Kidney (tissue), 14 donors: Measurements from ENCODE around the gene OSCP1. TPM values are rescaled to one million over a fixed set of nuclear protein-coding genes. Genes with fewer than 3 reads are reported as not detected.

Experiments
- DNase-seq, 5 donors: peaks; one replicate each; pipeline ENCODE4 v3.0.0-alpha.2; 2013 to 2020
- FAIRE-seq: peaks from 2 replicates; lab custom pipeline; 2012; peaks lifted over from hg19 to GRCh38; lab: Jason Lieb, UNC
- H3K27ac ChIP-seq, 2 donors: one replicate each; pipeline ENCODE4 v1.7.0; 2013; ENCODE audit warnings: low read depth in 2 of 2, low read length in 2 of 2, inconsistent platforms in 1 of 2
- H3K27me3 ChIP-seq: one replicate; pipeline ENCODE4 v1.7.1; 2013; ENCODE audit warnings: low read length, inconsistent platforms; ENCODE audit not compliant: control insufficient read depth, insufficient read depth
- H3K36me3 ChIP-seq, 3 donors: one replicate each; pipeline versions ENCODE4 v1.7.0 to v1.7.1; 2013; ENCODE audit warnings: low read length in 3 of 3, control low read depth in 1 of 3, inconsistent platforms in 1 of 3; ENCODE audit not compliant: insufficient read depth in 3 of 3, control insufficient read depth in 2 of 3
- H3K4me1 ChIP-seq, 3 donors: one replicate each; pipeline versions ENCODE4 v1.7.0 to v1.7.1; 2013; ENCODE audit warnings: low read length in 3 of 3, inconsistent platforms in 1 of 3, low read depth in 1 of 3; ENCODE audit not compliant: control insufficient read depth in 2 of 3, insufficient read depth in 2 of 3
- H3K4me3 ChIP-seq, 3 donors: one replicate each; pipeline versions ENCODE4 v1.7.0 to v1.8.1; 2013; ENCODE audit warnings: low read length in 3 of 3, control low read depth in 1 of 3, inconsistent platforms in 1 of 3
- H3K9ac ChIP-seq, 3 donors: one replicate each; pipeline versions ENCODE4 v1.7.0 to v1.7.1; 2013; ENCODE audit warnings: low read length in 3 of 3, control low read depth in 1 of 3, inconsistent platforms in 1 of 3
- H3K9me3 ChIP-seq, 3 donors: one replicate each; pipeline versions ENCODE4 v1.7.0 to v1.7.1; 2013; ENCODE audit warnings: low read length in 3 of 3, control low read depth in 1 of 3, inconsistent platforms in 1 of 3; ENCODE audit not compliant: control insufficient read depth in 2 of 3, insufficient read depth in 1 of 3
- CTCF ChIP-seq: IDR thresholded peaks from 3 replicates; pipeline ENCODE4 v1.5.1; 2012; ENCODE audit warnings: mild to moderate bottlenecking, moderate library complexity, borderline replicate concordance; ENCODE audit not compliant: insufficient read depth; ENCODE audit errors: extremely low read depth
- intact Hi-C: fragments of 100-400 bp; cut with DNase I; formaldehyde crosslinking; loops from one replicate; pipeline ENCODE4 v1.11.1; 2022
- polyA plus RNA-seq: library from polyadenylated mRNA; stranded (reverse); fragments of 350-450 nt; fragmentation: Illumina TruSeq; extraction: RNeasy Lipid Tissue Mini Kit (QIAGEN cat#74804); gene quantifications from one replicate; pipeline ENCODE4 v1.2.3, GENCODE V29; 2014; ENCODE audit warnings: low read depth, low replicate concordance; ENCODE audit not compliant: insufficient read depth
- total RNA-seq: library from RNA; stranded (reverse); fragmentation: NEBNext Ultra II Directional; extraction: Animal tissue kit (Norgen Biotek cat#: 25700); gene quantifications from one replicate; pipeline ENCODE4 v1.2.1, GENCODE V29; 2021
- donor health status: control.
- donor health status: control.
- donor health status: control.
- donor health status: control.
- donor health status: control.
- donor health status: DM: yes; HTN: yes; CAD: no.
- donor health status: Normal renal cell carcinoma (clear cell type).

Gene OSCP1
- total and polyA plus RNA-seq, 2 donors from 2014 or later = 22.0 to 27.8 TPM

GRCh38 chr1:36438715-36439114, 11.5 kb downstream of the OSCP1 start:
- intact Hi-C loops = no loop called here
- DNase-seq = no peak
- FAIRE-seq = no peak

GRCh38 chr1:36436821-36437220, 13.4 kb downstream of the OSCP1 start:
- DNase-seq = no peak
- H3K4me1 ChIP-seq = peaks cover 0 to 7% (median 6%) of the 10 kb centered on the region in 3 donors
- no peak overlapping the region for H3K9ac ChIP-seq
- intact Hi-C loops = no loop called here
- peaks cover 0 to 4% (median 2%) of the 10 kb centered on the region in 3 donors for H3K36me3 ChIP-seq
- H3K4me3 ChIP-seq = no peak overlapping the region
- no peak overlapping the region for H3K27ac ChIP-seq
- no peak for FAIRE-seq
- no peak for TF ChIP-seq CTCF
- H3K27me3 ChIP-seq = no peaks in the 10 kb centered on the region
- no peaks in the 10 kb centered on the region for H3K9me3 ChIP-seq

More at GRCh38 chr1:36438715-36439114, 11.5 kb downstream of the OSCP1 start:
- Histone ChIP-seq H3K4me3 (no peak overlapping the region), H3K4me1 (peaks cover 0 to 4% (median 0%) of the 10 kb centered on the region in 3 donors), H3K27ac (no peak overlapping the region), H3K36me3 (no peaks in the 10 kb centered on the region), H3K9ac (no peak overlapping the region), H3K27me3 (no peaks in the 10 kb centered on the region), H3K9me3 (no peaks in the 10 kb centered on the region)
- no peak for TF ChIP-seq CTCF

- FAIRE-seq = no peak
- Histone ChIP-seq H3K27me3 (no peaks in the 10 kb centered on the region), H3K9me3 (no peaks in the 10 kb centered on the region), H3K36me3 (peaks cover 4 to 7% (median 6%) of the 10 kb centered on the region in 3 donors), H3K4me3 (no peak overlapping the region), H3K4me1 (peaks cover 0 to 6% (median 3%) of the 10 kb centered on the region in 3 donors), H3K27ac (no peak overlapping the region), H3K9ac (no peak overlapping the region)
- no peak for TF ChIP-seq CTCF
- intact Hi-C loops = no loop called here
- no peak for DNase-seq
These were observed 17.1 kb downstream of the OSCP1 start for GRCh38 chr1:36433102-36433501.

GRCh38 chr1:36432616-36433015, 17.6 kb downstream of the OSCP1 start:
- peaks cover 0 to 6% (median 3%) of the 10 kb centered on the region in 3 donors for H3K4me1 ChIP-seq
- H3K9ac ChIP-seq = no peak overlapping the region
- H3K36me3 ChIP-seq = peaks cover 4 to 7% (median 6%) of the 10 kb centered on the region in 3 donors
- no peak overlapping the region for H3K27ac ChIP-seq
- FAIRE-seq (no peak), DNase-seq (peak in 1 of 5 donors; percentile 39)
- intact Hi-C loops = no loop called here
- H3K9me3 ChIP-seq = no peaks in the 10 kb centered on the region
- H3K27me3 ChIP-seq = no peaks in the 10 kb centered on the region
- no peak for TF ChIP-seq CTCF
- H3K4me3 ChIP-seq = no peak overlapping the region
